ENCODE measurements around the gene CLIC3. TPM values are rescaled to one million over a fixed set of nuclear protein-coding genes. Genes with fewer than 3 reads are reported as not detected.

The CLIC3 gene
- total RNA-seq, 1 donor from 2014 or later, result not detected

GRCh38 chr9:137000177-137000930, 4.0 kb upstream of the CLIC3 start:
- Mint-ChIP-seq H3K36me3 (ENCODE audit: low read depth, unreplicated experiment) (peaks cover 4% of the 10 kb centered on the region), H3K4me1 (ENCODE audit: unreplicated experiment) (peaks cover 6% of the 10 kb centered on the region), H3K27me3 (ENCODE audit: unreplicated experiment) (peaks cover 17% of the 10 kb centered on the region), H3K27ac (ENCODE audit: unreplicated experiment) (no peak overlapping the region), H3K4me3 (ENCODE audit: unreplicated experiment) (no peak overlapping the region), H3K9me3 (ENCODE audit: unreplicated experiment) (peaks cover 5% of the 10 kb centered on the region)
- DNase-seq (ENCODE audit: low spot score), result no peak
- TF ChIP-seq CTCF (IDR thresholded peaks at IDR 0.05; ENCODE audit: unreplicated experiment), result no peak

GRCh38 chr9:136997830-136998234, 1.5 kb upstream of the CLIC3 start:
- DNase-seq (ENCODE audit: low spot score), result no peak
- Mint-ChIP-seq H3K9me3 (ENCODE audit: unreplicated experiment) (no peaks in the 10 kb centered on the region), H3K27ac (ENCODE audit: unreplicated experiment) (peak overlapping the region; percentile 31), H3K4me3 (ENCODE audit: unreplicated experiment) (no peak overlapping the region), H3K36me3 (ENCODE audit: low read depth, unreplicated experiment) (peaks cover 4% of the 10 kb centered on the region), H3K4me1 (ENCODE audit: unreplicated experiment) (peaks cover 6% of the 10 kb centered on the region), H3K27me3 (ENCODE audit: unreplicated experiment) (peaks cover 9% of the 10 kb centered on the region)
- TF ChIP-seq CTCF (IDR thresholded peaks at IDR 0.05; ENCODE audit: unreplicated experiment), result no peak

GRCh38 chr9:136997371-136997770, 1.0 kb upstream of the CLIC3 start:
- H3K36me3 Mint-ChIP-seq (ENCODE audit: low read depth, unreplicated experiment), result peaks cover 4% of the 10 kb centered on the region
- no peak overlapping the region for H3K27ac Mint-ChIP-seq (ENCODE audit: unreplicated experiment)
- no peak overlapping the region for H3K4me3 Mint-ChIP-seq (ENCODE audit: unreplicated experiment)
- H3K9me3 Mint-ChIP-seq (ENCODE audit: unreplicated experiment), result no peaks in the 10 kb centered on the region
- H3K4me1 Mint-ChIP-seq (ENCODE audit: unreplicated experiment), result peaks cover 6% of the 10 kb centered on the region
- no peak for DNase-seq (ENCODE audit: low spot score)
- peaks cover 9% of the 10 kb centered on the region for H3K27me3 Mint-ChIP-seq (ENCODE audit: unreplicated experiment)
- no peak for TF ChIP-seq CTCF (IDR thresholded peaks at IDR 0.05; ENCODE audit: unreplicated experiment)

GRCh38 chr9:136995772-136996311, 526 bp downstream of the CLIC3 start:
- H3K9me3 Mint-ChIP-seq (ENCODE audit: unreplicated experiment), result no peaks in the 10 kb centered on the region
- no peak overlapping the region for H3K4me3 Mint-ChIP-seq (ENCODE audit: unreplicated experiment)

More at GRCh38 chr9:136995772-136996311, 526 bp downstream of the CLIC3 start:
- H3K36me3 Mint-ChIP-seq (ENCODE audit: low read depth, unreplicated experiment), result peaks cover 5% of the 10 kb centered on the region
- TF ChIP-seq CTCF (IDR thresholded peaks at IDR 0.05; ENCODE audit: unreplicated experiment), result no peak
- DNase-seq (ENCODE audit: low spot score), result no peak
- H3K27me3 Mint-ChIP-seq (ENCODE audit: unreplicated experiment), result peaks cover 14% of the 10 kb centered on the region
- H3K4me1 Mint-ChIP-seq (ENCODE audit: unreplicated experiment), result peaks cover 6% of the 10 kb centered on the region
- no peak overlapping the region for H3K27ac Mint-ChIP-seq (ENCODE audit: unreplicated experiment)
